ENCODE data around the gene COPS8. TPM values are rescaled to one million over a fixed set of nuclear protein-coding genes. Genes with fewer than 3 reads are reported as not detected.

The COPS8 gene
- total RNA-seq, 1 donor from 2014 or later, result 97.1 TPM

- Mint-ChIP-seq H3K27me3 (ENCODE audit: unreplicated experiment) (peaks cover 1% of the 10 kb centered on the region), H3K9me3 (ENCODE audit: unreplicated experiment) (no peaks in the 10 kb centered on the region), H3K4me1 (ENCODE audit: unreplicated experiment) (no peaks in the 10 kb centered on the region)
Measured at GRCh38 chr2:237109421-237109934, 23.8 kb downstream of the COPS8 start.

GRCh38 chr2:237113026-237113795 is 27.5 kb downstream of the COPS8 start:
- no peaks in the 10 kb centered on the region for H3K4me1 Mint-ChIP-seq (ENCODE audit: unreplicated experiment)
- no peak overlapping the region for H3K4me3 Mint-ChIP-seq (ENCODE audit: unreplicated experiment)

More at GRCh38 chr2:237109421-237109934, 23.8 kb downstream of the COPS8 start:
- no peak for DNase-seq (ENCODE audit: low spot score)
- H3K36me3 Mint-ChIP-seq (ENCODE audit: low read depth, unreplicated experiment), result peaks cover 4% of the 10 kb centered on the region
- H3K4me3 Mint-ChIP-seq (ENCODE audit: unreplicated experiment), result no peak overlapping the region
- TF ChIP-seq CTCF (IDR thresholded peaks at IDR 0.05; ENCODE audit: unreplicated experiment), result no peak
- no peak overlapping the region for H3K27ac Mint-ChIP-seq (ENCODE audit: unreplicated experiment)

GRCh38 chr2:237115870-237116269 is 30.2 kb downstream of the COPS8 start:
- Mint-ChIP-seq H3K36me3 (ENCODE audit: low read depth, unreplicated experiment) (no peaks in the 10 kb centered on the region), H3K9me3 (ENCODE audit: unreplicated experiment) (no peaks in the 10 kb centered on the region), H3K27me3 (ENCODE audit: unreplicated experiment) (peaks cover 2% of the 10 kb centered on the region), H3K4me3 (ENCODE audit: unreplicated experiment) (no peak overlapping the region), H3K27ac (ENCODE audit: unreplicated experiment) (no peak overlapping the region), H3K4me1 (ENCODE audit: unreplicated experiment) (no peaks in the 10 kb centered on the region)
- DNase-seq (ENCODE audit: low spot score), result no peak
- no peak for TF ChIP-seq CTCF (IDR thresholded peaks at IDR 0.05; ENCODE audit: unreplicated experiment)

More at GRCh38 chr2:237113026-237113795, 27.5 kb downstream of the COPS8 start:
- H3K27me3 Mint-ChIP-seq (ENCODE audit: unreplicated experiment), result peaks cover 2% of the 10 kb centered on the region
- no peak for DNase-seq (ENCODE audit: low spot score)
- no peak for TF ChIP-seq CTCF (IDR thresholded peaks at IDR 0.05; ENCODE audit: unreplicated experiment)
- peaks cover 4% of the 10 kb centered on the region for H3K36me3 Mint-ChIP-seq (ENCODE audit: low read depth, unreplicated experiment)
- H3K9me3 Mint-ChIP-seq (ENCODE audit: unreplicated experiment), result no peaks in the 10 kb centered on the region
- no peak overlapping the region for H3K27ac Mint-ChIP-seq (ENCODE audit: unreplicated experiment)

- Mint-ChIP-seq H3K4me3 (ENCODE audit: unreplicated experiment) (no peak overlapping the region), H3K27ac (ENCODE audit: unreplicated experiment) (no peak overlapping the region), H3K27me3 (ENCODE audit: unreplicated experiment) (peaks cover 2% of the 10 kb centered on the region), H3K4me1 (ENCODE audit: unreplicated experiment) (no peaks in the 10 kb centered on the region), H3K36me3 (ENCODE audit: low read depth, unreplicated experiment) (no peaks in the 10 kb centered on the region), H3K9me3 (ENCODE audit: unreplicated experiment) (no peaks in the 10 kb centered on the region)
- DNase-seq (ENCODE audit: low spot score), result no peak
- no peak for TF ChIP-seq CTCF (IDR thresholded peaks at IDR 0.05; ENCODE audit: unreplicated experiment)
Measured at GRCh38 chr2:237116431-237116830, 30.7 kb downstream of the COPS8 start.

GRCh38 chr2:237118025-237118424 is 32.3 kb downstream of the COPS8 start:
- H3K27me3 Mint-ChIP-seq (ENCODE audit: unreplicated experiment), result peaks cover 2% of the 10 kb centered on the region
- no peak overlapping the region for H3K27ac Mint-ChIP-seq (ENCODE audit: unreplicated experiment)
- H3K4me3 Mint-ChIP-seq (ENCODE audit: unreplicated experiment), result no peak overlapping the region
- no peaks in the 10 kb centered on the region for H3K4me1 Mint-ChIP-seq (ENCODE audit: unreplicated experiment)
- no peaks in the 10 kb centered on the region for H3K36me3 Mint-ChIP-seq (ENCODE audit: low read depth, unreplicated experiment)
- TF ChIP-seq CTCF (IDR thresholded peaks at IDR 0.05; ENCODE audit: unreplicated experiment), result no peak
- no peak for DNase-seq (ENCODE audit: low spot score)
- no peaks in the 10 kb centered on the region for H3K9me3 Mint-ChIP-seq (ENCODE audit: unreplicated experiment)

Data from endothelial cell (in vitro differentiated cells).